IMR-90 (cell line): Measurements from ENCODE around the gene C17orf107. TPM values are rescaled to one million over a fixed set of nuclear protein-coding genes. Genes with fewer than 3 reads are reported as not detected.

Experiments used
- ATAC-seq: fragments of 200-7000 bp; cut with Tn5 transposase; 2 replicates; pipeline ENCODE4 v1.9.1; 2020; ENCODE audit warnings: low read depth, mild to moderate bottlenecking, moderate library complexity
- BruUV-seq: library from RNA; stranded (reverse); fragments of 400-500 nt; replicated peaks from 2 replicates; lab custom pipeline; 2021; lab: Mats Ljungman, UMichigan
- CTCF ChIA-PET: fragments of 300-600 bp; formaldehyde crosslinking; extraction: SDS; loops from one replicate; lab custom pipeline; 2021; ENCODE audit warnings: antibody characterized with exemption; lab: Yijun Ruan, JAX
- POLR2A ChIA-PET: fragments of 300-600 bp; sonication (Branson Sonifier 250); formaldehyde crosslinking; loops from one replicate; lab custom pipeline; 2022; ENCODE audit warnings: antibody characterized with exemption; ENCODE audit not compliant: unreplicated experiment; lab: Charles Lee
- DNase-seq: peaks from one replicate; pipeline ENCODE4 v3.0.0; 2013
- H2AFZ ChIP-seq: replicated peaks from 2 replicates; pipeline ENCODE3; 2013; ENCODE audit warnings: low read length, mild to moderate bottlenecking; ENCODE audit not compliant: poor library complexity
- H2AK5ac ChIP-seq: 2 replicates; pipeline ENCODE4 v1.6.1; 2013; ENCODE audit warnings: low read depth, low read length, inconsistent platforms
- H2AK9ac ChIP-seq: replicated peaks from 2 replicates; pipeline ENCODE3; 2013; ENCODE audit warnings: mild to moderate bottlenecking, low read depth, low read length, moderate library complexity; ENCODE audit not compliant: poor library complexity
- H2BK120ac ChIP-seq: 2 replicates; pipeline ENCODE4 v1.6.1; 2013; ENCODE audit warnings: low read depth, low read length, inconsistent platforms
- H2BK15ac ChIP-seq: 3 replicates; pipeline ENCODE4 v1.6.1; 2013; ENCODE audit warnings: low read depth, low read length, inconsistent platforms
- H2BK20ac ChIP-seq: 2 replicates; pipeline ENCODE4 v1.6.1; 2013; ENCODE audit warnings: low read depth, mild to moderate bottlenecking, inconsistent platforms, low read length, moderate library complexity
- H2BK5ac ChIP-seq: 2 replicates; pipeline ENCODE4 v1.6.1; 2013; ENCODE audit warnings: mild to moderate bottlenecking, low read depth, low read length, inconsistent platforms; ENCODE audit not compliant: poor library complexity, severe bottlenecking
- H3K14ac ChIP-seq: replicated peaks from 2 replicates; pipeline ENCODE4 v1.6.1; 2013; ENCODE audit warnings: low read depth, low read length, inconsistent platforms
- H3K18ac ChIP-seq: 2 replicates; pipeline ENCODE4 v1.6.1; 2013; ENCODE audit warnings: low read depth, low read length, control low read depth
- H3K23ac ChIP-seq: 2 replicates; pipeline ENCODE4 v1.6.1; 2013; ENCODE audit warnings: low read depth, low read length, inconsistent platforms
- H3K27ac ChIP-seq: 2 replicates; pipeline ENCODE4 v1.5.1; 2013; ENCODE audit warnings: mild to moderate bottlenecking, control low read depth, low read length; ENCODE audit not compliant: insufficient read depth
- H3K27me3 ChIP-seq: 2 replicates; pipeline ENCODE4 v1.6.1; 2013; ENCODE audit warnings: low read length; ENCODE audit not compliant: control insufficient read depth, insufficient read depth
- H3K36me3 ChIP-seq: 2 replicates; pipeline ENCODE4 v1.6.1; 2013; ENCODE audit warnings: low read length, mixed read lengths; ENCODE audit not compliant: control insufficient read depth, insufficient read depth
- H3K4ac ChIP-seq: 2 replicates; pipeline ENCODE4 v1.6.1; 2013; ENCODE audit warnings: low read depth, low read length, inconsistent platforms
- H3K4me1 ChIP-seq: 2 replicates; pipeline ENCODE4 v1.6.1; 2013; ENCODE audit warnings: low read length, mixed read lengths; ENCODE audit not compliant: control insufficient read depth, insufficient read depth
- H3K4me2 ChIP-seq: 2 replicates; pipeline ENCODE4 v1.6.1; 2013; ENCODE audit warnings: low read depth, mild to moderate bottlenecking, control low read depth, low read length, moderate library complexity
- H3K4me3 ChIP-seq: 2 replicates; pipeline ENCODE4 v1.5.1; 2013; ENCODE audit warnings: low read depth, mild to moderate bottlenecking, control low read depth, low read length, moderate library complexity; ENCODE audit not compliant: insufficient read depth
- H3K56ac ChIP-seq: 2 replicates; pipeline ENCODE4 v1.6.1; 2013; ENCODE audit warnings: low read length, inconsistent platforms; ENCODE audit not compliant: insufficient read depth; ENCODE audit errors: extremely low read depth
- H3K79me1 ChIP-seq, 2 experiments: 2 replicates each; pipeline ENCODE4 v1.6.1; 2013; ENCODE audit warnings: low read length in 2 of 2, inconsistent platforms in 1 of 2, low read depth in 1 of 2
- H3K9ac ChIP-seq: 2 replicates; pipeline ENCODE4 v1.6.1; 2013; ENCODE audit warnings: low read depth, low read length, control low read depth
- H3K9me1 ChIP-seq: 2 replicates; pipeline ENCODE4 v1.6.1; 2013; ENCODE audit warnings: low read length, inconsistent platforms; ENCODE audit not compliant: insufficient read depth
- H3K9me3 ChIP-seq: 2 replicates; pipeline ENCODE4 v1.6.1; 2013; ENCODE audit warnings: low read length; ENCODE audit not compliant: control insufficient read depth, insufficient read depth
- H4K20me1 ChIP-seq: 2 replicates; pipeline ENCODE4 v1.6.1; 2013; ENCODE audit warnings: low read length, inconsistent platforms; ENCODE audit not compliant: insufficient read depth
- H4K5ac ChIP-seq: 2 replicates; pipeline ENCODE4 v1.6.1; 2013; ENCODE audit warnings: mild to moderate bottlenecking, low read depth, low read length, control low read depth
- H4K8ac ChIP-seq, 2 experiments: 2 replicates each; pipeline ENCODE4 v1.6.1; 2013; ENCODE audit warnings: low read depth in 2 of 2, low read length in 2 of 2, control low read depth in 1 of 2, inconsistent platforms in 1 of 2
- H4K91ac ChIP-seq: 2 replicates; pipeline ENCODE4 v1.6.1; 2013; ENCODE audit warnings: low read depth, low read length, inconsistent platforms; ENCODE audit not compliant: insufficient read depth
- BHLHE40 ChIP-seq: fragments of 150-350 bp; IDR thresholded peaks from 2 replicates; pipeline ENCODE4 v1.6.1; 2016; ENCODE audit warnings: mild to moderate bottlenecking, low read depth, low read length
- CEBPB ChIP-seq: IDR thresholded peaks from 2 replicates; pipeline ENCODE4 v1.6.1; 2012; ENCODE audit warnings: low read depth, low read length, improper control_type of control experiment
- CTCF ChIP-seq: conservative IDR thresholded peaks from 2 replicates; pipeline ENCODE4 v1.5.1; 2012; ENCODE audit warnings: mild to moderate bottlenecking, low read depth, low read length, improper control_type of control experiment
- FOS ChIP-seq: fragments of 150-350 bp; IDR thresholded peaks from 2 replicates; pipeline ENCODE4 v1.6.1; 2016; ENCODE audit warnings: low read depth, low read length
- MAZ ChIP-seq: IDR thresholded peaks from 2 replicates; pipeline ENCODE4 v1.6.1; 2012; ENCODE audit warnings: low read depth, mild to moderate bottlenecking, low read length, improper control_type of control experiment, moderate library complexity, borderline replicate concordance
- MXI1 ChIP-seq: IDR thresholded peaks from 2 replicates; pipeline ENCODE4 v1.6.1; 2012; ENCODE audit warnings: low read depth, mild to moderate bottlenecking, low read length, moderate library complexity, borderline replicate concordance
- POLR2A ChIP-seq: IDR thresholded peaks from 2 replicates; pipeline ENCODE4 v1.6.1; 2012; ENCODE audit warnings: mild to moderate bottlenecking, low read depth, low read length
- RAD21 ChIP-seq: IDR thresholded peaks from 2 replicates; pipeline ENCODE4 v1.6.1; 2012; ENCODE audit warnings: low read length, improper control_type of control experiment
- RCOR1 ChIP-seq: IDR thresholded peaks from 2 replicates; pipeline ENCODE4 v1.6.1; 2012; ENCODE audit warnings: mild to moderate bottlenecking, low read length, improper control_type of control experiment; ENCODE audit not compliant: insufficient replicate concordance
- RFX5 ChIP-seq: IDR thresholded peaks from 2 replicates; pipeline ENCODE4 v1.8.0; 2012; ENCODE audit warnings: low read depth, mild to moderate bottlenecking, low read length, moderate library complexity
- SMC3 ChIP-seq: fragments of 150-350 bp; IDR thresholded peaks from 2 replicates; pipeline ENCODE4 v1.6.1; 2016; ENCODE audit warnings: low read depth, mild to moderate bottlenecking, antibody characterized with exemption, low read length, moderate library complexity
- WGBS, 2 experiments: methylation state at CpG; one replicate each; pipeline versions ENCODE4 v1.1.5 to v1.1.7; 2013; ENCODE audit warnings: missing lambda C conversion rate in 2 of 2; ENCODE audit not compliant: insufficient read length in 1 of 2; ENCODE audit errors: extremely low coverage in 2 of 2; 5-methylcytosine and 5-hydroxymethylcytosine counted together
- dilution Hi-C: fragments of 300-500 bp; cut with HindIII; formaldehyde crosslinking; loops from one replicate; pipeline ENCODE4 v1.14.3; 2018; ENCODE audit warnings: low sequenced_read_pairs; ENCODE audit not compliant: unreplicated experiment
- in situ Hi-C: fragments of 300-500 bp; cut with MboI; formaldehyde crosslinking; loops from 3 replicates; pipeline ENCODE4 v1.14.3; 2019; ENCODE audit warnings: low sequenced_read_pairs, inconsistent platforms, mixed read lengths
- intact Hi-C: fragments of 100-400 bp; cut with micrococcal nuclease; formaldehyde crosslinking; loops from 2 replicates; pipeline ENCODE4 v1.10.0; 2022
- polyA plus RNA-seq, 3 experiments: library from polyadenylated mRNA; depleted of rRNA; stranded (reverse); fragments of >200 nt; gene quantifications; 2 replicates each; pipeline ENCODE4 v1.2.3, GENCODE V29; 2012; ENCODE audit warnings: low replicate concordance in 1 of 3
- total RNA-seq: library from RNA; depleted of rRNA; stranded (reverse); fragments of >200 nt; gene quantifications from 2 replicates; pipeline ENCODE4 v1.2.3, GENCODE V29; 2012
- TF ChIP-seq, protein P1 (sequence below): fragments of 150-350 bp; IDR thresholded peaks from 2 replicates; pipeline ENCODE4 v1.6.1; 2017; ENCODE audit warnings: mild to moderate bottlenecking, antibody characterized with exemption, low read length, low read depth
- TF ChIP-seq, protein P2 (sequence below): fragments of 150-350 bp; IDR thresholded peaks from 2 replicates; pipeline ENCODE4 v1.6.1; 2016; ENCODE audit warnings: low read depth, mild to moderate bottlenecking, low read length, moderate library complexity, borderline replicate concordance

C17orf107 gene
- total and polyA plus RNA-seq, 2 of the 4 experiments (the other 2 are of a cell fraction) = 0.54 to 0.82 TPM

DNA sequence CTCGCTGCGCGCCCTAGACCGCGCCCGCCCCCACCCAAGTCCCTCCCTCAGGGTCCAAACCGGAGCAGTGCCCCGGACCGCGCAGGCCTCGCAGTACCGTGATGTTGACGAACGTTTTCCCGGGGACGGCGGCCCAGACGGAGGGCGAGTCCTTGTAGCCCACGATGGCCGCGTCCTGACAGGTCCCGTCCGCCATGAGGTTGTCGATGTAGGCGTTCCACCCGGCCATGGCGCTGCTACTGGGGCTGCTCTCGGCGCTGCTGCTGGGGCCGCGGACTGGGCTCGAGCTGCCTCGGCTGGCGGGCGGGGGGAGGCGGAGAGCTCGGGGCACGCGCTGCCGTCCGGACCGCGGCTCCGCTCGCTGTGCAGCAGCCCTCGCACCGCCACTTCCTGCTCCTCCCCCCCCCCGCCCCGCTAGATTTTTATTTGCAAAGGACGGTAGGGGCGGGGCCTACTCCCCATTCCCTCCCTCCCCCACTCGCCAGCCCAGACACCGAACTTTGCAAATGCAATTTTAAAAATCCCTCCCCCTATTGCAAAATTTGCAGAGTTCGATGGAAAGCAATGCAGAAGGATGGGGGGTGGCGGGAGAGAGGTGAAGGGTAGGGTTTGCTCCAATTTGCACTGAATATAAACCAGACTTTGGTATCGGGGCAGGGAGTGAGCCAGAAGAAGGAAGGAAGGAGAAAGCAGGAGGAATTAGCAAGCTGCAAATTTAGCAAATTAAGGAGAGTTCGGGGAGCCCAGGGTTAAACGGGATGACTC, 49.0 kb downstream of the C17orf107 start, which contains the start of gene PFN1:
TSS of gene PFN1 (minus strand) at position 365 of the 765 bp plus-strand sequence. CDS start at position 229, 136 bp downstream.
- Histone ChIP-seq H2AFZ (peak within 1 kb of the TSS; percentile 85), H3K4me2 (peak within 1 kb of the TSS; percentile 88), H4K5ac (peak within 1 kb of the TSS; percentile 81), H3K18ac (peak within 1 kb of the TSS; percentile 88), H3K27ac (peak within 1 kb of the TSS; percentile 96), H3K4ac (peak within 1 kb of the TSS; percentile 99), H3K4me1 (peaks cover 32% of the 10 kb centered on the region), H3K27me3 (no peaks in the 10 kb centered on the region), H2BK5ac (peak within 1 kb of the TSS; percentile 98), H3K56ac (peak within 1 kb of the TSS; percentile 98), H2BK15ac (peak within 1 kb of the TSS; percentile 91; the same call in 1 of the 3 replicates), H3K9me3 (no peaks in the 10 kb centered on the region), H3K4me3 (peak within 1 kb of the TSS; percentile 98), H4K8ac (peak within 1 kb of the TSS; percentile 95 to 99), H4K20me1 (peaks cover 52% of the 10 kb centered on the region), H2AK5ac (peak within 1 kb of the TSS; percentile 99), H4K91ac (peak within 1 kb of the TSS; percentile 95), H2BK120ac (peak within 1 kb of the TSS; percentile 95), H3K14ac (peak within 1 kb of the TSS; percentile 100), H3K36me3 (peaks cover 30% of the 10 kb centered on the region), H2AK9ac (peak within 1 kb of the TSS; percentile 100), H3K23ac (peak within 1 kb of the TSS; percentile 94), H2BK20ac (peak within 1 kb of the TSS; percentile 94), H3K9ac (peak within 1 kb of the TSS; percentile 97), H3K9me1 (peaks cover 22% of the 10 kb centered on the region; the same call in 1 of the 2 replicates), H3K79me1 (peaks cover 17 to 39% of the 10 kb centered on the region in 2 experiments; a peak in 3 of 4 replicates)
- dilution Hi-C loops = no loop called here
- peak; percentile 63 for ATAC-seq
- CTCF ChIA-PET = no interaction called here
- intact Hi-C loops = loop anchor here (1.0 kb wide), 2 partner anchors 19 to 39 kb away; partner anchors contain the start of genes CAMTA2 and SPAG7
- in situ Hi-C loops = no loop called here
- DNase-seq = peak; percentile 91
- WGBS, 2 experiments = 0% methylated on average over 13 of the region's 59 CpGs; no CpG with 5 or more reads in 1 of the 2 experiments
- POLR2A ChIA-PET = interaction anchor here (0.6 to 3.5 kb wide), 5 partner anchors 8 to 82 kb away, joined by 3 to 19 read pairs (median 7); partner anchors contain the start of genes KIF1C and SPAG7
- no TSS peak for BruUV-seq
- TF ChIP-seq, protein P1, sequence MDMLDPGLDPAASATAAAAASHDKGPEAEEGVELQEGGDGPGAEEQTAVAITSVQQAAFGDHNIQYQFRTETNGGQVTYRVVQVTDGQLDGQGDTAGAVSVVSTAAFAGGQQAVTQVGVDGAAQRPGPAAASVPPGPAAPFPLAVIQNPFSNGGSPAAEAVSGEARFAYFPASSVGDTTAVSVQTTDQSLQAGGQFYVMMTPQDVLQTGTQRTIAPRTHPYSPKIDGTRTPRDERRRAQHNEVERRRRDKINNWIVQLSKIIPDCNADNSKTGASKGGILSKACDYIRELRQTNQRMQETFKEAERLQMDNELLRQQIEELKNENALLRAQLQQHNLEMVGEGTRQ = no peak
- TF ChIP-seq CTCF = no peak
- no peak for TF ChIP-seq RCOR1
- TF ChIP-seq, protein P2, sequence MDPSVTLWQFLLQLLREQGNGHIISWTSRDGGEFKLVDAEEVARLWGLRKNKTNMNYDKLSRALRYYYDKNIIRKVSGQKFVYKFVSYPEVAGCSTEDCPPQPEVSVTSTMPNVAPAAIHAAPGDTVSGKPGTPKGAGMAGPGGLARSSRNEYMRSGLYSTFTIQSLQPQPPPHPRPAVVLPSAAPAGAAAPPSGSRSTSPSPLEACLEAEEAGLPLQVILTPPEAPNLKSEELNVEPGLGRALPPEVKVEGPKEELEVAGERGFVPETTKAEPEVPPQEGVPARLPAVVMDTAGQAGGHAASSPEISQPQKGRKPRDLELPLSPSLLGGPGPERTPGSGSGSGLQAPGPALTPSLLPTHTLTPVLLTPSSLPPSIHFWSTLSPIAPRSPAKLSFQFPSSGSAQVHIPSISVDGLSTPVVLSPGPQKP = no peak
- TF ChIP-seq SMC3 = no peak
- TF ChIP-seq BHLHE40 = no peak
- TF ChIP-seq POLR2A = peak; percentile 92
- no peak for TF ChIP-seq FOS
- no peak for TF ChIP-seq RAD21
- peak; percentile 67; the same call in 1 of the 2 replicates for TF ChIP-seq MXI1
- 0 out of 2 replicates have a peak, but pooled peaks have one; percentile 5 for TF ChIP-seq RFX5
- TF ChIP-seq MAZ = peak; percentile 68
- peak; percentile 93 for TF ChIP-seq CEBPB
